ENCODE data around the gene PUSL1.

PUSL1 gene

DNA sequence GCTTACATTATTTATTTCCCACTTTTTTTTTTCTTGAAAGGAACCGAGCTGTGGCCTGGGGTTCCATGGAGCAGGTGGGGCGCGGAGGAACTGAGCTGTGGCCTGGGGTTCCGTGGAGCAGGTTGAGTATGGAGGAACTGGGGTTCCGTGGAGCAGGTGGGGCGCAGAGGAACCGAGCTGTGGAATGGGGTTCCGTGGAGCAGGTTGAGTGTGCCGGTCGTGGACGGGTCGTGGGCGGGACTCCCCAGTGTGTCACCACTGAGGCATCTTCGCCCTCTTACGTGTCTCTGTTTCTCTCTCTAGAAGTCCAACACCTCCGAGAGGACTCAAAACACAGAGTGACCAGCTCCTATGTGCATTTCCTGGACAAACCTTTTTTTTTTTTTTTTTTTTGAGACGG lies 29.4 kb upstream of the PUSL1 start:
- in situ Hi-C loops (cut with MboI; ENCODE audit: low sequenced_read_pairs): no loop called here

- in situ Hi-C loops (cut with MboI; ENCODE audit: low sequenced_read_pairs): no loop called here
These were observed 27.5 kb upstream of the PUSL1 start for GRCh38 chr1:1280782-1281481.

DNA sequence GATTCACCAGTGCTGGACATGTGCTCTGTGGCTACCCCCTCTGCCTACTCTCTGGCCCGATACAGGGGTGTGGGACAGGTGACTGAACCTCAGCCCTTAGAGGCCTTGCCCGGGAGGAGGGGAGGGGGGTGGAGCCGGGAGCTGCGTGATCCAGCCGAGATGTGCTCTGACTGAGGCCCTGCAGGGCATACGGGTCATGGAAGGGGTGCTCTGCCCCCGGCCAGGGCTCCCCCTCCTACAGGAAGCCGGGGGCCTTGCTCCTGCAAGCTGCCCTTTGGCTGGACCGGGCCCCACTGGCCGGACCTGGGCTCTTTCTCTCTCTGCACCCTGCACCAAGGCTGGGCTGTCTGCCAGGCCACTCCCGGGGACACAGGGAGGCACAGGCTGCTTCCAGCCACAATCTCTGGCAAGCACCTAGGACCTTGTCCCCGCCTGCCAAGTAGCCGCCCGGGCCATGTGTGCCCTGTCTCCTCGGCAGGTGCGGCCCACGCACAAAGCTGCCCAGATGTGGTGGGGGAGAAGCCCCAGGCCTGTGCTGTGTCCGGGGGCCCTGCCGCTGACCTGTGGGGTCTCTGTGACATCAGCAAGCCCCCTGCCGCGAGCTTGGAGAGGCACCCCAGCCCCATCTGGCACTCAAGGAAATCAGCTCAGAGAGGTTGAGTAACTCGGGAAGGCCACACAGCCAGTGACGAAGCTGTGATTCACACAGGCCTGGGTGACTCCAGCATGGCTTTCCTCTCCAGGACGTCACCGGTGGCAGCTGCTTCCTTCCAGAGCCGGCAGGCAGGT lies 26.7 kb upstream of the PUSL1 start:
- in situ Hi-C loops (cut with MboI; ENCODE audit: low sequenced_read_pairs): no loop called here

DNA sequence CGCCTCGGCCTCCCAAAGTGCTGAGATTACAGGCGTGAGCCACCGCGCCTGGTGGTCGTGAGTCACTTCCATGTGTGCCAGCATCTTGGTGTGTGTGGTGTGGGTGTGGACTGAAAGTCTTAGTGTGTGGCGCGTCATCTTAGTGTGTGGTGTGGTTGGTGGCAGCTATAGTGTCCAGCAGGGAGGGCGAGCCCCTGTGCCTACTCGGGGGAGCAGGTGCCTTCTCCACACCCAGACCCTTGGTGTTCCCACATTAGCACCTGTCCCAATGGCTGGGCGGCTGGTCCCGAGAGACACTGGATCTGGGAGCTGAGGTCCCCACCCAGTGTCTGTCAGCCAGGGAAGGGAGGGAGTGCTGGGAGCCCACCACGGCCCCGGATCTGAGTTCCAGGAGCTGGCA lies 25.4 kb upstream of the PUSL1 start:
- in situ Hi-C loops (cut with MboI; ENCODE audit: low sequenced_read_pairs): no loop called here

DNA sequence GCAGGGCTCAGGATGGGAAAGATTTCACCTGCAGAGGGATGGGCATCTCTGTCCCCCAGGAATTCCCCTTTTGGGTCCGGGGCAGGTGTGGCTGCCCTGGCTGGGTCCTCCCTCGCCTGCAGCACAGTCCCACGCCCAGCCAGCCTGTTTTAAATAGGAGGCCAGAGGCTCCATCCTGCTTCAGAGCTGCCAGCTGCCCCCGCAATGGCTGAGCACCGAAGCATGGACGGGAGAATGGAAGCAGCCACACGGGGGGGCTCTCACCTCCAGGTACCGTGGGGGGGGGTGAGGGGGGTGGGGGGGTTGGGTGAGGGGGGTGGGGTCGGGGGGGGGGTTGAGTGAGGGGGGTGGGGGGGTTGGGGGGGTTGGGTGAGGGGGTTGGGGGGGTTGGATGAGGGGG lies 24.6 kb upstream of the PUSL1 start:
- in situ Hi-C loops (cut with MboI; ENCODE audit: low sequenced_read_pairs): no loop called here

DNA sequence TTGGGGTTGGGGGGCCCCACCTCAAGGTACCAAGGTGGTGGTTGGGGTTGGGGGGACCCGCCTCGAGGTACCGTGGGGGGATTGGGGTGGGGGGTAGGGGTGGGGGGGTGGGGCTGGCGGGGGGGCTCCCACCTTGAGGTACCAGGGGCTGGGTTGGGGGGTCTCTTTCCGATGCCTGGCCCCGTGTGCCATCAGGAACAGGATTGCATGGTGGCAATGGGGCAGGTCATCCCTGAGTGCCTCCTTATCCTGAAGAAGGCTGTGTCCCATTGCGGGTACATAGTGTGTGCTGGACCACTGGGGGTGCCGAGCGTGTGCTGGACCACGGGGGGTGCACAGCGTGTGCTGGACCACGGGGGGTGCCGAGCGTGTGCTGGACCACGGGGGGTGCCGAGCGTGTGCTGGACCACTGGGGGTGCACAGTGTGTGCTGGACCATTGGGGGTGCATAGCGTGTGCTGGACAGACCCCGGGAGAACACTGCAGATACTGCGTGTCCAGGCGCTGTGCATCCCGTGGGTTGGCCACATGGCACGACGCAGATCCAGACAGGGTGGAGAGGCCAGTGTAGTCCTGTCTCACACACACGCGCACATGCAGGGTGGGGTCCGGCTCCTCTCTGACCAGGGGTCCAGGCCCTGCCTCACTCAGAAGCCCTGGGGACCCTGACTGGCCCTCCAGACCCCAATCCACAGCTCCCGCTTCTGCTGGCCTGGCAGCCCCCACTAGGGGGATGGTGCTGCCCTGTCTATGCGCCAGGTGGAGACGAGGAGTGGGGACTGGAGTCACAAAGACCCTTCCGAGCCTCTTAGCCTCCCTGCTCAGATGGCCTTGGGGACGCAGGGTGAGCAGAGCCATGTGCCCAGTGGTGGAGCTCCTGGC lies 23.9 kb upstream of the PUSL1 start:
- in situ Hi-C loops (cut with MboI; ENCODE audit: low sequenced_read_pairs): no loop called here

GRCh38 chr1:1285102-1285571 lies 23.3 kb upstream of the PUSL1 start:
- in situ Hi-C loops (cut with MboI; ENCODE audit: low sequenced_read_pairs): no loop called here

GRCh38 chr1:1285611-1286311 lies 22.6 kb upstream of the PUSL1 start:
- in situ Hi-C loops (cut with MboI; ENCODE audit: low sequenced_read_pairs): no loop called here

- in situ Hi-C loops (cut with MboI; ENCODE audit: low sequenced_read_pairs): no loop called here
These were observed 21.8 kb upstream of the PUSL1 start for GRCh38 chr1:1286313-1287261.

- in situ Hi-C loops (cut with MboI; ENCODE audit: low sequenced_read_pairs): no loop called here
These were observed 20.9 kb upstream of the PUSL1 start for GRCh38 chr1:1287288-1288110.

DNA sequence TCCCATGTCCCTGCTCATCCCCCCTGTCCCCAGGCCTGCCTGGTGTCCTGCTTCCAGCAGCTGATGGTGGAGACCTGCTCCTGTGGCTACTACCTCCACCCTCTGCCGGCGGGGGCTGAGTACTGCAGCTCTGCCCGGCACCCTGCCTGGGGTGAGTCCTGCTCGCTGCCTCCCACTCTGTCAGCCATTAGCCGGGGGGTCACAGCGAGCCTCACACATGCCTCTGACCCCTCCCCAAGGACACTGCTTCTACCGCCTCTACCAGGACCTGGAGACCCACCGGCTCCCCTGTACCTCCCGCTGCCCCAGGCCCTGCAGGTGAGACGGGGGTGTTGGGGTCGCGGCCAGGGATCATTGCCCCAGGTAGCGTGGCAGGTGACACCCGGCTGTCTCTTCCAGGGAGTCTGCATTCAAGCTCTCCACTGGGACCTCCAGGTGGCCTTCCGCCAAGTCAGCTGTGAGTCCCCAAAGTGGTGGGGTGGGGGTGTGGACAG lies 18.1 kb upstream of the PUSL1 start:
- in situ Hi-C loops (cut with MboI; ENCODE audit: low sequenced_read_pairs): no loop called here

- in situ Hi-C loops (cut with MboI; ENCODE audit: low sequenced_read_pairs): no loop called here
These were observed 17.3 kb upstream of the PUSL1 start for GRCh38 chr1:1291023-1291528.

DNA sequence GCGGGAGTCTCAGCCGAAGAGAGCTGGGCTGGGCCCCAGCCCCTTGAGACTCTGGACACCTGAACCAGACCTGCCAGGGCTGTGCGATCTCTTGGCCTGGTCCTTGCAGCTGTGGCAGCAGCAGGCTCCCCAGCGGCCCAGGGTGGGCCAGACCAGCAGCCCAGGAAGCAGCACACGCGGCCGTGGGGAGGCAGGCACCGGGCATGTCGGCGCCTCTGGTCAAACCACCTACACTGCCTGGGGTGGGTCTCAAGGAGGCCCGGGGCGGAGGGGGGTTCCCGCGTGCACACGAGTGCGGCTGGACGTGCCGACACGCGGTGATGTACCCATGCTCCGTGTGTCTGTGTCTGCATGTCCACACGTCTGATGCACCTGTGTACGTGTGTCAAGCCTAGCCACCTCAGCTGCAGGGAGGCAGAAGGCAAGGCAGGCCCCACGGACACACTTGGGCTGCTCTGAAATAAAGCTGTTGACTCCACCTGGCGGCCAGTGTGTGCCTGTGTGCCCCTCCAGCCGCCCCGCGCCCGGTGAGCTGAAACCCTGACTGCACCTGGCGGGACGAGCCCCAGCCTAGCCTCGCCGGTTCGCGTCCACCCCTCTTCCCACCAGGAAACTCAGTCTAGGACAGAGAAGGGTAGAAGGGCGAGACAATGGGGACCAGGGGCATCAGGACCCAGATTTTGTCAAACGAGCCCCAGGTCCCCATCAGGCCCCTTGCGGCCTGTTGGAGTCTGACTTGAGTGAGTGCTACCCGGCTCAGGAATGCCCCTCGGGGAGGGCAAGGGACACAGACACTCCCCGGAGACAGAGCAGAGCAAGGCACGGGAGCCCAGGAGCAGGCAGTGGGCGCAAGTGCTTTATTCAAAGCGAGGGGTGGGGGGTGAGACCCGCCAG lies 16.6 kb upstream of the PUSL1 start:
- in situ Hi-C loops (cut with MboI; ENCODE audit: low sequenced_read_pairs): no loop called here

DNA sequence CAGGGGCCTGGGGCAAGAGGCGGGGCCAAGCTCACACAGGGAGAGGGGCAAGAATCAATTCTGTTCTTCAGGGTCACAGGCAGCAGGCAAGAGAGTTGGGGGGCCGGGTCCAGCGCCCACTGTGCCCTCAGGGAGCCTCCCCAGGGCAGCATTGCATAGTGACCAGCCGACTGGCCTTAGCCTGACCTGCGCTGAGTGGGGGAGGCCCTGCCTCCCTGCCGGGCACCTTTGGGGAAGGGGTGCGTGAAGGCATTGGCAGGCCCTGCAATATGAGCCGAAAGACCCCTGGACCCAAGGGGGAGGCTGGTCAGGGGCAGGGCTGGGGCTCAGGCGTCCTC lies 16.0 kb upstream of the PUSL1 start:
- in situ Hi-C loops (cut with MboI; ENCODE audit: low sequenced_read_pairs): no loop called here

- in situ Hi-C loops (cut with MboI; ENCODE audit: low sequenced_read_pairs): no loop called here
These were observed 15.5 kb upstream of the PUSL1 start for GRCh38 chr1:1292851-1293250.

DNA sequence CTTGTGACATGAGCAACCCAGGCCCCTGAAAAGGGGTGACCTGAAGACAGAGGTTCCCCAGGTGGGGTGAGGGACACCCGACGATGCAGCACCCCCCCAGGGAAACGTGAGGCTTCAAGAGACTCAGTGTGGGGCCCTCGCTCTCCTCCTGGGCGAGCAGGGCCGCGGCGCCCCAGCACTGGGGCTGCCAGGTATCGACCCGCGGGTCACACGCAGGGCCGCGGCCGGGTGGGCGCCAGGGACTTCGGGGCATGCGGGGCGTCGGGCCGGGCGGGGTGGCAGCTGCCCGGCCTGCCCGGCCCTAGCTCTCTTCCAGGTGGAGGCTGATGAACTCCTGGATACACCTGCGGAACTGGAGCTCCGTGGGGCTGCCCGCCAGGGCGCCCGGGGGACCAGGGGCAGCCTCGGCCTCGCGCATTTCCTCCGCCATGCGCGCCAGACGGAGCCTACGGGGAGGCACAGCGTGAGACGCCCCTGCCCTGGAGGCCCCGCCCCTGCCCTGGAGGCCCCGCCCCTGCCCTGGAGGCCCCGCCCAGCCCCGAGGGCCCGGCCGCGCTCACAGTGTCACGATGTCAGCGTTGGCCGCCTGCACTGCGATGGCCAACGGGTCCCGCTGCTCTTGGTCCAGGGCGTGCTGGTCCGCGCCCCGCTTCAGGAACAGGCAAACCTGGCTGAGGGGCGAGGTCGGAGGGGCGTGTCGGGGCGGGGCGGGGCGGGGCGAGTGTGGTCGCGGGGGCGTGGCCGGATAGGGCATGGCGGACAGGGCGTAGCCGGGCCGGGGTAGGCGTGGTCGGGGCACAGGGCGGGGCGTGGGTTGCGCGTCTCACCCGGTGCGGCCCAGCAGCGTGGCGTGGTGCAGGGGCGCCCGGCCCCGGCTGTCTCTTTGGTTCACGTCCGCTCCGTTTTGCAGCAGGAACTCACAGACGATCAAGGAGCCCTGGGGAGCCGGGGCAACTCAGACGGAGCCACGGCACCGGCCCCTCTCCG lies 14.8 kb upstream of the PUSL1 start:
- in situ Hi-C loops (cut with MboI; ENCODE audit: low sequenced_read_pairs): no loop called here
